Measurements from ENCODE around the gene DIP2C.
"Not testable (repeated sequence)": the region's sequence is repeated elsewhere in the genome, so short reads cannot be mapped to it uniquely, and the experiment has no call there.

Gene DIP2C

DNA sequence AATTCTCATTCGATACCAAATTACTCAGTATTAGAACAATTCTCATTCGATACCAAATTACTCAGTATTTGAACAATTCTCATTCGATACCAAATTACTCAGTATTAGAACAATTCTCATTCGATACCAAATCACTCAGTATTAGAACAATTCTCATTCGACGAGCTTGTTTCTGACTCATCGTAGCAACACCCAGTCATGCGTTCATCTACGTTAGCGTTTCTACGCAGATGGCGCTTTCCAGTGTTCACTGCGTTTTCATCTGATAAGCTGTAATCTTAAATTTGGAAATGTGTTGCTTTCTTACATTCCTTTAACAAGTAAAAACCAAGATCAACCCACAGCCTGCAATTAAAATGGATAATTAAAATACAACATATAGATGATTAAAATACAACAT, 277.9 kb downstream of the DIP2C start:
- ATAC-seq (no peak), DNase-seq (no peak)

DNA sequence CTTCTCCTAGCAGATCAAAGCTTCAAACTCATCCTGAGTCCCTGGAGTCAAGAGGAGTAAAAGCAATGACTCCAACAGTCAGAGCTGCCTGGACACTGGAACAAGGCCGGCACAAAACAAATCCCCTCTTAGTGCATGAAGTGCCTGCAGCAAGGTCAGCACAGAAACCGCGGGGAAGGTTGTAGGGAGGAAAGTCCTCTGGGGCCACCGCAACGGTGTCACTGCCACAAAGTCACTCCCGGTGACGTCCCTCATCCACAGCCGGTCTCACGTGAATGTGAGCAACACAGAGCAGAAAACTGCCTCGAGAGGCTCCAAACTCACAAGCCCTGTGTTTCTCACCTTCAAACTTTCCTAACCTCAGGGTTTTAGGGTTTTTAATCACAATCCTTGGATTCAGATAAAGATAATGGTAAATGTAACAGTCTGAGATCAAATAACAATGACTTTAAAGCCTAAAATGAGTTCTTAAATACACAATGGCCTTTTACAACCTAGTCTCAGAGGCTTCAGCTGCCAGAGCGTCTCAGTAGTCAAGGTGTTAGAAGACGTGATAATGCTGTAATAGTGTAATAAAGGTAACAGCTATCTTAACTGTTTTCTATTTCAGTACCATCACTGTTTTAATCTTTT, 279.9 kb downstream of the DIP2C start:
- ATAC-seq (no peak), DNase-seq (no peak)

DNA sequence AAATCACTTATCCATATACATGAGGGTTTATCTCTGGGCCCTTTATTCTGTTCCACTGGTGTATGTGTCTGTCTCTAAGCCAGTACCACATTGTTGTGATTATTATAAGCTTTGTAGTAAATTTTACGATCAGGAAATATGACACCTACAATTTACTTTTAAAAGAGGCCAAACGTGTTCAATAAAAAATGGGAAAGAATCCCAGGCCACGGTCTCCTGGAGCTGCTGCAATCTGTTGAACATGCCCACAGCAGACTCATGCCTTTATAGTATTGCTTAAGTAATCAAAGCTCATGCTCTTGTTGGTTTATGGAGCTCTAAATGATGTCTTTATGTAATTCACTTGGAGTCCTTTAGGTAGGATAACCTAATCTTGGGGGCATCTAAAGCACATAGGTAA, 281.2 kb downstream of the DIP2C start:
- ATAC-seq (no peak), DNase-seq (no peak)

DNA sequence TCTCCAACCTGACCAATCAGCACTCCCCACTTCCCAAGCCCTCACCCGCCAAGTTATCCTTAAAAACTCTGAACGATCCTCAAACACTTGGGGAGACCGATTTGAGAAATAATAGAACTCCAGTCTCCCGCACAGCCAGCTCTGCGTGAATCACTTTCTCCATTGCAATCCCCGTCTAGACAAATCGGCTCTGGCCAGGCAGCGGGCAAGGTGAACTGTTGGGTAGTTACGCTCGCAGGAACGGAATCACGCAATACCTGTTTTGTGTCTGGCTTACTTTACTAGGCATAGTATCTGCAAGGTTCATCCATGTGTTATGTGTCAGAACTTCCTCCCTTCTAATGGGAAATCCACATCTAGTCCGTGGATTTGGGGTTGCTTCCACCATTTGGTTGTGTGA, 282.5 kb downstream of the DIP2C start:
- DNase-seq (no peak), ATAC-seq (no peak)

DNA sequence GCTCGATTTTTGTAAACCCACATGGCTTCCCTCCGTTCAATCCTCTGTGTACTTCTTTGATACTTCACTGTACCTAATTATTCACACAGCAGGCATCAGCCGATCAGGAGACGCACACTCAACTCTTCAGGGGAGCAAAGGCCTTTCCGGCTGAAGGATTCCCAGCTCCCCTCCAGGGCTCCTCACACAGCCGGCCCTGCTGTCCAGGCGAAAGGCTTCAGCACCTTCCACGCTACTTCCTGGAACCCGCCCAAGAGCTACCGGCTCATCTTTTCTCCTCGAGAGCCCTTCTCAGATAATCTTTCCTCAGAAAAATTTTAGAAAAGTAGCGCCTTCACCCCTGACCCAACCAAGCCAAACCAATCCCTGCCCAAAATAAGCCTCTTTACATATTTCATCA, 283.8 kb downstream of the DIP2C start:
- DNase-seq = no peak

DNA sequence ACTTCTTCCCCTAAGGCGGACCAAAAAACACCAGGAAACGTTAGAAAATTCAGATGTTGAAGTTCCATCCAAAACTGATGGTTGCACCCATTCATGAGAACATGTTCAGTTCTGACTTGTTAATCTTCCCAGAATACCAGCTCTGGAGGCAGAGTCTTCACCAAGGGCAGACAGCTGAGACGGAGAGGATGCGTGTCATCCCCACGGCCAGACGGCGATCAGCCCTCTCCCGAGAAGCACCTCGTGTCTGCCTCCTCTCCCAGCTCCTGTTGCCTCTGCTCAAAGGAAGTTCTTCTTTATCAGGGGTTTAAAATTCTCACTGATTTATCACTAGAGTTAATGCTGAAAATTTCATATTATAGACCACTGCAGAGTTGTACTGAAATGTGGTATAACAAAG, 284.5 kb downstream of the DIP2C start:
- ATAC-seq (no peak), DNase-seq (no peak)

More for the DNA sequence above, 283.8 kb downstream of the DIP2C start:
- ATAC-seq = no peak

DNA sequence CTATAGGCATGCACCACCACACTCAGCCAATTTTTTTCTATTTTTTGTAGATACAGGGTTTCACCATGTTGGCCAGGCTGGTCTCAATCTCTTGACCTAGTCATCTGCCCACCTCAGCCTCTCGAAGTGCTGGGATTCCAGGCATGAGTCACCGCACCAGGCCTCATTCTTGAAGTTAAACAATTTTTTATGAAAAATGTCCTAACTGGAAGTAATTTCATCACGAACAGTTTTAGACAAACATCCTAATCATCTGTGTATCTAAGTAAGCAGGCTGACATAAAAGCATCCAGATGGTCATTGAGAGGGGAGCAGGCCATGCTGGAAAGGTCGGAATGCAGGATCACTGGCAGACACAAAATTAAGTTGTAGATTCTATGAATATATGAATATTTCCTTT, 285.1 kb downstream of the DIP2C start:
- DNase-seq (no peak), ATAC-seq (no peak)

DNA sequence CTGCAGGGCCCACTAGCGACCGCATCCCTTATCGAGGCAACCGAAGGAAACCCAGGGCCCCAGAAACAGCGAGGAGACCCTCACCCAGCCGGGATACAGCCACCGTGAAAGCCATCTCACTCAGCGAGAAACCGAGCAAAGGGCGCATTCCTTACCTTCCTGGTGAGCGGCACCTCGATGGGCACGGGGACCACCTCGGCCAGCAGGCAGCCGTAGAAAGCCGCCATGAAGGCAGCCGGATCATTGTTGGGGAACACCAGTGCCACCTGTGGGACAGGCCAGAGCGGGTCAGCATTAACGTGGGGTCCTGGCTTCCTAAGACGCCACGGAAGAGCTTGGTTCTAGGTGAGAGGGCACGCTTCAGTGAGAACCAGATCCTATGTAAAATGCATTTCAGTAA, 290.5 kb downstream of the DIP2C start:
- DNase-seq = no peak
- no peak for ATAC-seq

DNA sequence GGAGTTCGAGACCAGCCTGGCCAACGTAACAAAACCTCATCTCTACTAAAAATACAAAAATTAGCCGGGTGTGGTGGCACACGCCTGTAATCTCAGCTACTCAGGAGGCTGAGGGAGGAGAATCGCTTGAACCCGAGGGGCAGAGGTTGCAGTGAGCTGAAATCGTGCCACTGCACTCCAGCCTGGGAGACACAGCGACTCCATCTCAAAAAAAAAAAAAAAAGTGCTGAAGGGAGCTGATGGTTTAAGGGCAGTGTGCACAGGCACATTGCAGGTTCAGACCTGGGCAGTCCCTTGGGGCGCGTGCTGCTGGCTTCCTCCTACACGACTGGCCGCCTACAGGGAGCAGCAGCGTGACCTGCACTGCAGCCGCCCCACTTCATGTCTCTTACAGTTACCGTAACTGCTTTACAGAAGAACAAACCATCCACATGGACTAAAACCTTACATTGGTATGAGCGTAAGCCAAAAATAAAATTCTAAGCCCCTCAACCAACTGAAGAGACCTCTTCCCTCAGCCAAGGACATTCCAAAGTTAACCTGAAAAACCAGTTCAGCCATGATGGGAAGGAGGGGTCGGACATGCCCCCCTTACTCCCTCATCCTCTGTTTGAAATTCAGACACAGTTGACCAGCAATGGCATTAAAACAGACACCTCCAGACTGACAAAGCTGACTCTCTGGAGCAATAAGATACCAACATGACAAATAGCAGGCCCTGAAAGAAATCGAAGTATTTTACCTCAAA, 292.0 kb downstream of the DIP2C start:
- no peak for ATAC-seq
- DNase-seq = no peak

DNA sequence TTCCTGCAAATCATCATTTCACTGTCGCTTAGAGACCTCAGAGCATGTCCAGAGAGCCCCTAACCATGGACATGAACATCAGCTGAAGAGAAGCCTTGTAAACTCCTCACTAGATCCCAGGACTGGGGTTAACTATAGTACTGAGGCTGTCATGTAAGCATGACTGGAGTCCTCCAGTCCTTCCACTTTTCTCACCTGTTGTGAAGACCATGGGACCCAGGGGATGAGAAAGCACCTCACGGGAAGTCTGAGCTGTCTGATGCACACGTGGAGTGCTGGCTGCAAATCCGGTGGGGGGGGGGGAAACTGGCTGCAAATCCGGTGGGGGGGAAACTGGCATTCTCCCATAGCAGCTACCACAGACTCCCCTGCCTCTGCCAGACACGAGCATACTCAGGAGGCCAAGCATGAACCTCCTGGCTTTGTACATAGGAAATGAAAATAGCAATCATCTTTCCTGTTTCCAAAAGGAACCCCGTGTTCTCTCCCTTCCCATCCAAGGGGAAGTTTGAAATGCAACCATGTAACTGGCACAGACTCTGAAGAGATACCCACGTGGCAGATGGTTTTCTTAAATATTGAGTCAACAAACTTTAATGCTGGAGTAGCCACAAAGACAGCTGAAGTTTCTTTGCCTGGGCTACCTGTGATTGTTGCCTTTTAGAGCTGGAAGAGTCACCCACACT, 292.8 kb downstream of the DIP2C start:
- DNase-seq (no peak), ATAC-seq (no peak)

DNA sequence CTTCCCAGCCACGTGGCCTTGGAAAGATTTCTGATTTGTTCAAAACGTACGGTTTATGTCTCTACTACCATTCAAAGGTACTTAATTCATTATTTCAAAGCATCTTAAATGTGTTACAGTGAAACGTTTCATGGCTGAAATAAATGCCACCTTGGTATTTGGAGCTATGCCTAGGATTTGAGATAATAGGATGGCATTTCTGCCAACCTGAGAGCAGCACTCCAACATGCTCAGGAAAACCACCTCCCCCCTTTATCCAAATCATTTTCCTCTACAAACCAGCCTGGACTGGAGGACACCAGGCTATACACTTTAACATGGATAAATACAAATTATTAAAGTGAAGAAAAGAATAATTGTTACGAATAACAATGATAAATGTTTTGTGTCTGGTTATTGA, 293.4 kb downstream of the DIP2C start:
- ATAC-seq (no peak), DNase-seq (no peak)

DNA sequence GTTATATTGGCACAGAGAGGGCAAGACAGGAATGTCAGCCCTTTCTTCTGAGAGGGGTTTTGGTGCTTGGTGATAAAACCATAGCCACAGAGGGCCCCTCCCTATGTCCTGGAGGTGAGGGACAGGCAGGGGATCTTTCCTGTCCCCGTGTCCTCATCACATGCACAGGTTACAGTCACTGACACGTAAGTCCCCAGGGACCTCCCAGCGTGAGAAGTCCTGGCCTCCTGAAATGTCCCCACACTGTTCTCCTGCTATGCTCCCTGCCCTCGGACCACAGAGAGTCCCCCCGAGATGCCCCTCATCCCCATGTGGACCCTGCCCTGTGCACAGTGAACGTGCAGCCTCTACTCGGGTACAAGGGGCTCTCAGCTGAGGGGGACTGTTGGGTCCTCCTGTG, 293.8 kb downstream of the DIP2C start:
- no peak for ATAC-seq
- DNase-seq = no peak

DNA sequence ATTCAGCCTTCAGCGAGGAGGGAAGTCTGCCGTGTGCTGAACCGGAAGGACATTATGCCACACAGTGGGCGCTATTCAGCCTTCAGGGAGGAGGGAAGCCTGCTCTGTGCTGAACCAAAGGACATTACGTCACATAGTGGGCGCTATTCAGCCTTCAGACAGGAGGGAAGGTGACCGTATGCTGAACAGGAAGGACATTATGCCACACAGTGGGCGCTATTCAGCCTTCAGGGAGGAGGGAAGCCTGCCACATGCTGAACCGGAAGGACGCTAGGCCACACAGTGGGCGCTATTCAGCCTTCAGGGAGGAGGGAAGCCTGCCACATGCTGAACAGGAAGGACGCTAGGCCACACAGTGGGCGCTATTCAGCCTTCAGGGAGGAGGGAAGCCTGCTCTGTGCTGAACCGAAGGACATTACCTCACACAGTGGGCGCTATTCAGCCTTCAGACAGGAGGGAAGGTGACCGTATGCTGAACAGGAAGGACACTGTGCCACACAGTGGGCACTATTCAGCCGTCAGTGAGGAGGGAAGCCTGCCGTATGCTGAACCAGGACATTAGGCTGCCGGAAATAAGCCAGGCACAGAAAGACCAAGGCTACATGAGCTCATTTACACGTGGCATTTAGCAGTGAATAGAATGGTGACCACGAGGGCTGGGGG, 294.9 kb downstream of the DIP2C start:
- not testable (repeated sequence) for DNase-seq, ATAC-seq

DNA sequence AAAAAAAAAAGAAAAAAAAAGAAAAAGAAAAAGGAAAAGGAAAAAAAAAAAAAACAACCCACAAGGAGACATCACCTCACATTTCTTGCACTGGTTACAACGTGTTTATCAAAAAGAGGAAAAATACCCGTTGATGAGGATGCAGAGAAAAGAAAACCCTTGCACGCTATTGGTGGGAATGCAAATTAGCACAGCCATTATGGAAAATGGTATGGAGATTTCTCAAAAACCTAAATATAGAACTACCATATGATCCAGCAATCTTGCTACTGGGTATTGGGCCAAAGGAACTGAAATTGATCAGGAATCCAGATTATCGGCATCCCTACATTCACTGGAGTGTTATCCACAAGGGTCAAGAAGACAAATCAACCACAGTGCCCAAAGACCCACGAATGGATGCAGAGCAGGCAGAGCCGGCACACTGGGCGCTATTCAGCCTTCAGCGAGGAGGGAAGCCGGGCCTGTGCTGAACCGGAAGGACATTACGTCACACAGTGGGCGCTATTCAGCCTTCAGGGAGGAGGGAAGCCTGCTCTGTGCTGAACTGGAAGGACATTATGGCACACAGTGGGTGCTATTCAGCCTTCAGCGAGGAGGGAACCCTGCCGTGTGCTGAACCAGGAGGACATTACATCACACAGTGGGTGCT, 295.6 kb downstream of the DIP2C start:
- no peak for DNase-seq
- no peak for ATAC-seq

DNA sequence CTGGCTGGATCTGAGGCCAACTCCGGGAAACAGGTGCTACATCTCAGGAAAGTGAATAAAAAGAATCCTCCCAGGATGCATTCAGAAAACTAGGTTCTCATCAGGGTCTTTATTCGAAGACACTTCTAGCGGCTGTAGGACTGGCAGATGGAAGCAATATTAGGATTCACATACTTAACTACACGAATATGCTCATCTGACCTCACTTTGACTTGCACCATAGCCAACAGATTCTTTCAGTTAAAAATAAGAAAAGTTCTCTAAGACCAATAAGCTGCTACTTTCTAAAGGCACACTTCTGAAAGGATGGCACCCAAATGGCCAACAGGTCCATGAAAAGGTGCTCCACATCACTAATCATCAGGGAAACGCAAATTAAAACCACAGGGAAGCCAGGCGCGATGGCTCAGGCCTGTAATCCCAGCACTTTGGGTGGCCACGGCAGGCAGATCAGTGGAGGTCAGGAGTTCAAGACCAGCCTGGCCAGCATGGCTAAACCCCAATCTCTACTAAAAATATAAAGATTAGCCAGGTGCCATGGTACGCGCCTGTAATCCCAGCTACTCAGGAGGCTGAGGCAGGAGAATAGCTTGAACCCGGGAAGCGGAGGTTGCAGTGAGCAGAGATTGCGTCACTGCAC, 296.2 kb downstream of the DIP2C start:
- ATAC-seq (no peak), DNase-seq (no peak)

DNA sequence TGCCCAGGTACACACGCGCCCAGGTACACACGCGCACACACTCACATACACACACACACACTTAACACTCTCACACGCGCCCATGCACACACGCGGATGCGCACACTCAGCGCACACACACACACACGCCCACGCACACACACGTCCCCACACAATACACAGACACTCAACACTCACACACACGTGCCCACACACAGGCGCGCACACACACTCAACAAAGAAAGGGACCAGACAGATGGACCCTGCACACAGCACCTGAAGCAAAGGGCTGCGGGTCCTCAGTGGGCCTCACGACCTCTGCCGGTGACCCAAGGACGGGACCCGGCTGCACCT, 296.8 kb downstream of the DIP2C start:
- ATAC-seq (no peak), DNase-seq (no peak)

DNA sequence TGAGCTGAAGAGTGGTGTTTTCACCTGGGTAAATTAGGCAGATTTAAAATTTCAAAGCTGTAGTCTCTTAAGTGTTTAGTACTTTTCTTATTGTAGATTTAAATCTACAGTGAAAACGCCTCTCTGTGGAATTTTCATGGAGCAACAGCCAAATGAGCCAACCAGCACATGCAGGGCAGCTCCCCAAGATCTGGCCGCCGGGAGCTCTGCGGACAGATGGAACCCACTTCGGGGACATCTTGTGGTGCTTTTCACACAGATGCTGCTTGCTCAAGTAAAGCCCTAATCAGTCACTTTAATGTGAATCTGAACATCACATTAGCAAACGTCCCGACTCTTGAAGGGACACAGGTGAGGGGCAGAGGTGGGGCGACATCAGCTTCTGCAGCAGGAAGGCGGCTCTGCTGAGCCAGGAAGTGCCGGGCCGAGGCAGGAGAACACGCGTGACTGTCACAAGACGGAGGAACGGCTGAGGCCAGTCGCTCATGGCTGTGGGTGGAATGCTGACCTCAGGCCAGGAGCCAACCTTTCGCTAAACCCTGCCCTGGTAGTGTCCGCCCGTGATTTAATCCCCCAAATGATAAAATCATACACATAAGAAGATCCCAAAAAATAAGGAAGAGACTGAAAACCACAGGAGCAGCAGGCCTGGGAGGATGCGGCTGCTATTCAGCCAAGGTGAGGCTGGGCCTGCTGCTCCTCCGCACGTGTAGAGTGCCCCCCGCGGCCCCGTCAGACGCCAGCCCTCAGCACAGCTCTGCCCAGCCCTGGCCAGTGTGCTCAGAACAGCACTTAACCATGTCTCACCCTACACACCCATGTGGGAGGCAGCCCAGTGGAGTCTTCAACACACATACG, 297.4 kb downstream of the DIP2C start:
- DNase-seq (no peak), ATAC-seq (no peak)

DNA sequence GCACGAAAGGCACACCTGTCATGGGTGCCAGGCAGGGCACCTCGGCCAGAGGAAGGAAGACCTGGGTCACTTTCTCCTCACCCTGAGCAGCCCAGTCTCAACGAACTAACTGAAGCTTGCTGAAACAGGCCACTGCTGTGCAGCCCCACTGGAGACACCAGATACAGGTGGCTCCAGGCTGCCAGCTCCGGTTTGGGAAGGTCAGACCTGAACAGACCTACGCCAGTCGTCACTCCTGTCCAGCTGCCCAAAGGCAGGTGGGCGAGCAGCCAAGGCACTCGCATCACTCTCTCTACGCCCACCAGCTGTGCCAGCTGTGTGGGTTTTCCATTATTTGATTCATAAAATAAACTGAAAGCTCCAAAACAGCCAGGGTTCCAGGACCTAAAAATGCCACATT, 298.2 kb downstream of the DIP2C start:
- no peak for DNase-seq

DNA sequence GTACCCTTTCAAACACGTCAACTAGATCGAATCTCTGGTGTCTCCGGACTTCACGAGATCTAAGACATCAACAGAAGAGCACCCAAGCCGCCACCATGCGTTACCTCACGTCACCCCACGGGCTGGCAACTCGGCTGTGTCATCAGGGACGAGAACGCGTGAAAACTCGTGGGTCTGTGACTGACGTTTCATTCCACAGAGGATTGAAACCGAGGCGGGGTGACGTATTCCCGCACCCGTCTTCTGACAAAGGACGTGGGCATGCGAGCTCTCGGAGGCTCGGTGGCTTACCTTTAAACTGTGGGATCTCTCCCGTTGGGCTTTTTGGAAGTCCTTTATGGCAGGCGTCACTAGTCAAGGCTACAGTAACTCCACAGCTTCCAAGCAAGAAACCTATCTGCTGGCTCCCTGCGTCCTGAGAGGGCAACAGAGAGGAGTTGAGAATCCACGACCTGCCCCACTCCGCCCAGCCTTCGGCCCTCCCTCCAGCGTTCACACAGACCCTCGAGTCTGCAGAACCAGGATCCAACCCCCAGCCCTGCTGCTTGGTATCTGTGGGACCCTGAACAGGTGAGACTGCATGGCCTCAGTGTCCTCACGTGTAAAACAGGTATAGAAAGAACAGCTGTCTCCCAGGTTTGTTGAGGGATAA, 298.9 kb downstream of the DIP2C start:
- DNase-seq (no peak), ATAC-seq (no peak)

More for the DNA sequence above, 298.2 kb downstream of the DIP2C start:
- ATAC-seq = no peak

DNA sequence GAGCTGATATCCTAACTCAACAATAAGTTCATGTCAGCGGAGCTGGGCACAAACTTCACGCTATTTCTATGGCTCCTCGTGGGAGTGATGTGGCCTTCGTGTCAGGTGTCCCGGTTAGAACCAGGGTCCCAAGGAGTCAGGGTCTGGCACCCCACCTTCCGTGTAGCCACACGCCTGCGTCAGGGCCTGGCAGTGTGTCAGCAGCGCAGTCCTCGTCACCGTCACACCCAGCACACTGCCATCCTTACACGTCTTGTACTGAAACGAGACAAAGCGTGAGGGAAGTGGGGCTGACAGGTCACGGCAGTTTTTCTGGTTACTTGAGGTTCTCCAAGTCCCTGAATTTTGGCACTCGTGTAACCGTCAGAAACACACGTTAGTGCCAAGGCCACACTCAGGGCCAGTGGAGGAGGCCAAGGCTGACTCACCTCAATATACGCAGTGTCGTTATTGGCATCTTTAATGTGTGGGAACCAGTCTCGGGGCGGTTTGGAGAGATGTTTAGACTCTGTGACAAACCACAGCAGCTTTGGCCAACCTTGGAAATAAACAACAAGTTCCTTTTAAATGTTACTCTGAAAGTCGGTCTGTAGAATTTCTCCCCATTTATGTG, 299.5 kb downstream of the DIP2C start:
- ATAC-seq = no peak
- DNase-seq = no peak

All from stimulated activated naive CD8-positive, alpha-beta T cell treated with anti-CD3 and anti-CD28 coated beads, Interleukin-15, Interleukin-2, amounts not matched to agents 100 U/mL and 50 U/mL, for 24 hours (primary cell).